Astrocyte of the hippocampus (primary cell): ENCODE measurements around the gene CARHSP1.
A peak's percentile ranks its signal among the peaks of the same experiment; 100 is the strongest.
"Not testable (repeated sequence)": the region's sequence is repeated elsewhere in the genome, so short reads cannot be mapped to it uniquely, and the experiment has no call there.

Experiments
- DNase-seq: peaks from one replicate; pipeline ENCODE4 v3.0.0; 2011; ENCODE audit warnings: low read depth, low spot score

Gene CARHSP1

GRCh38 chr16:8893976-8894690, 25.3 kb upstream of the CARHSP1 start:
- DNase-seq: no peak

GRCh38 chr16:8893426-8893825, 24.6 kb upstream of the CARHSP1 start:
- no peak for DNase-seq

GRCh38 chr16:8892101-8892575, 23.3 kb upstream of the CARHSP1 start:
- no peak for DNase-seq

GRCh38 chr16:8890549-8890921, 21.7 kb upstream of the CARHSP1 start:
- no peak for DNase-seq

- no peak for DNase-seq
These were observed 21.2 kb upstream of the CARHSP1 start for GRCh38 chr16:8889893-8890548.

- DNase-seq: no peak
These were observed 20.4 kb upstream of the CARHSP1 start for GRCh38 chr16:8888951-8889892.

- peak; percentile 68 for DNase-seq
These were observed 19.2 kb upstream of the CARHSP1 start for GRCh38 chr16:8887952-8888560.

GRCh38 chr16:8887431-8887765, 18.6 kb upstream of the CARHSP1 start:
- no peak for DNase-seq

- DNase-seq: no peak
These were observed 18.0 kb upstream of the CARHSP1 start for GRCh38 chr16:8886593-8887430.

- peak; percentile 60 for DNase-seq
These were observed 17.1 kb upstream of the CARHSP1 start for GRCh38 chr16:8885674-8886592.

- DNase-seq: no peak
These were observed 14.0 kb upstream of the CARHSP1 start for GRCh38 chr16:8882725-8883377.

GRCh38 chr16:8882041-8882617, 13.3 kb upstream of the CARHSP1 start, which contains the start of gene LITAFD:
Gene LITAFD (plus strand): TSS chr16:8882351. CDS start chr16:8884356, 2,005 bp downstream.
- no peak for DNase-seq

GRCh38 chr16:8880839-8881510, 12.2 kb upstream of the CARHSP1 start:
- no peak for DNase-seq

- DNase-seq: no peak
These were observed 9.7 kb upstream of the CARHSP1 start for GRCh38 chr16:8878523-8878911.

GRCh38 chr16:8877894-8878522, 9.2 kb upstream of the CARHSP1 start:
- no peak for DNase-seq

- not testable (repeated sequence) for DNase-seq
These were observed 6.5 kb upstream of the CARHSP1 start for GRCh38 chr16:8875317-8875716.

- no peak for DNase-seq
These were observed 5.6 kb upstream of the CARHSP1 start for GRCh38 chr16:8874388-8874787.

- DNase-seq: not testable (repeated sequence)
These were observed 5.0 kb upstream of the CARHSP1 start for GRCh38 chr16:8873866-8874195.
